ENCODE results near the gene CCS. TPM values are rescaled to one million over a fixed set of nuclear protein-coding genes. Genes with fewer than 3 reads are reported as not detected.

The CCS gene
- total and polyA plus RNA-seq, 4 donors = 25.7 to 287 (median 38.9) TPM

DNA sequence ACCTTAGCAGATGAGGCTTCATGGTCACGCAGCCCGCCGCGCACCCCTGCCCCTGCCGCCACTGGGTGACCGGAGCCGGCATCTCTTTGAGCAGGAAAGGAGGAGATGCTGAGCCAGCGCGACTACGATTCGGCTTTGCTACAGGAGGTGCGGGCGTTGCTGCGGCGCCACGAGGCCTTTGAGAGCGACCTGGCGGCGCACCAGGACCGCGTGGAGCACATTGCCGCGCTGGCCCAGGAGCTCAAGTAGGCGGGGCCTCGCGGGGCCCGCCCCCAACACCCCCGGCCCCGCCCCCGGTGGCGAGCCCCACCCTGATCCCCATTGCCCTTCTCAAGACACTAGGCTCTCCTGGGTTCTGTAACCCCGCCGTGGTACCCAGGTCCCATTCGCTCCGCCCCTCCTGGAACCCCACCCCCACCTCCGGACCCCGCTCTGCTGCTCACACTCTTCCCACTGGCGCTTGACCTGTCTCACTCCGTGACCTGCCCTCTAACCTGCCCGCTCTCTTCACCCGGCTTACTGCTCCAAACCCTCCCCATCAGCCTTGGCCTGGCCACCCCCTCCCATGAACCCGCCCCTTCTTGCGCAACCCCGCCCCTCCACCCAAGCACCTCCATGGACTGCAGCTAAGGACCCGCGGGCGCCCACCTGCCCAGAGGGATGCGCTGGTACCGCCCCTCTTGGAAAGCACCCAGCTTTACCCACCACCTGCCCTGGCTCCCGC is 33.7 kb upstream of the CCS start:
- H3K9me3 ChIP-seq (ENCODE audit: control insufficient read depth, low read length) = no peaks in the 10 kb centered on the region
- H3K4me3 ChIP-seq (ENCODE audit: low read length in 2 of 2) = no peak overlapping the region
- H3K27ac ChIP-seq (ENCODE audit: low read depth in 1 of 2, low read length in 2 of 2) = no peak overlapping the region
- ATAC-seq (ENCODE audit: low FRiP score) = peak; percentile 31
- intact Hi-C loops (cut with DNase I) = no loop called here
- no peaks in the 10 kb centered on the region for H3K36me3 ChIP-seq (ENCODE audit: control insufficient read depth in 1 of 2, insufficient read depth in 2 of 2, low read length in 1 of 2)
- WGBS, 2 donors = 10 to 14% methylated on average over 35 to 50 of the region's 50 CpGs
- no peaks in the 10 kb centered on the region for H3K4me1 ChIP-seq (ENCODE audit: control insufficient read depth in 1 of 2, insufficient read depth in 2 of 2, low read length in 2 of 2)
- no peak for DNase-seq
- H3K27me3 ChIP-seq (ENCODE audit: control insufficient read depth in 1 of 2, insufficient read depth in 2 of 2, low read length in 1 of 2) = no peaks in the 10 kb centered on the region

DNA sequence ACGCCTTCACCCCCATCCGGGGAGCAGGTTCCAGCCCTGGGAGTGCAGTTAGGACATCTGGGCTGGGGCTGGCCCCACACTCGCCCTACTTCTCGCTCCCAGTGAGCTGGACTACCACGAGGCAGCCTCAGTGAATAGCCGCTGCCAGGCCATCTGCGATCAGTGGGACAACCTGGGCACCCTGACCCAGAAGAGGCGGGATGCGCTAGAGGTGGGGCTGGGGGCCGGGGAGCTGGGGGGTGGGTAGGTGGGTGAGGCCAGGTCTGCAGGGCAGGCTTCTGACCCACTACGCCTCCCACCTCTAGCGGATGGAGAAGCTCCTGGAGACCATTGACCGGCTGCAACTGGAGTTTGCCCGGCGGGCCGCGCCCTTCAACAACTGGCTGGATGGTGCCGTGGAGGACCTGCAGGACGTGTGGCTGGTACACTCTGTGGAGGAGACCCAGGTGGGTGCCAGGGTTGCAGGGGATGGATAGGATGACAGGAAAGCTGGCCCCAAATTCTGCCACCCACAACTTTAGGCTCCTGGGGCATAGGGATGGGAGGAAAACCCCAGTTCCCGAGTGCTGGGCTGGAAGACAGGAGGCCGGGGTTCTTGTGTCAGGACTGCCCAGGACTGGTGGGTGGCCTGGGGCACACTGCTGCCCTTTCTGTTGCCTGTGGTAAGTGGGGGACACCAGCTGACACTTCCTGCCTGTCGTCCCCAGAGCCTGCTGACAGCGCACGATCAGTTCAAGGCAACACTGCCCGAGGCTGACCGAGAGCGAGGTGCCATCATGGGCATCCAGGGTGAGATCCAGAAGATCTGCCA is 32.9 kb upstream of the CCS start:
- Histone ChIP-seq H3K4me1 (ENCODE audit: control insufficient read depth in 1 of 2, insufficient read depth in 2 of 2, low read length in 2 of 2) (no peaks in the 10 kb centered on the region), H3K27ac (ENCODE audit: low read depth in 1 of 2, low read length in 2 of 2) (no peak overlapping the region), H3K9me3 (ENCODE audit: control insufficient read depth, low read length) (no peaks in the 10 kb centered on the region), H3K36me3 (ENCODE audit: control insufficient read depth in 1 of 2, insufficient read depth in 2 of 2, low read length in 1 of 2) (no peaks in the 10 kb centered on the region), H3K27me3 (ENCODE audit: control insufficient read depth in 1 of 2, insufficient read depth in 2 of 2, low read length in 1 of 2) (no peaks in the 10 kb centered on the region), H3K4me3 (ENCODE audit: low read length in 2 of 2) (no peak overlapping the region)
- whole genome bisulfite sequencing, 2 donors = 80 to 81% methylated on average over 24 to 27 of the region's 27 CpGs
- no peak for DNase-seq
- intact Hi-C loops (cut with DNase I) = loop anchor here in 1 of 2 donors (10.0 kb wide), 1 partner anchor 275 kb away; no protein-coding TSS in a partner anchor
- ATAC-seq (ENCODE audit: low FRiP score) = no peak

DNA sequence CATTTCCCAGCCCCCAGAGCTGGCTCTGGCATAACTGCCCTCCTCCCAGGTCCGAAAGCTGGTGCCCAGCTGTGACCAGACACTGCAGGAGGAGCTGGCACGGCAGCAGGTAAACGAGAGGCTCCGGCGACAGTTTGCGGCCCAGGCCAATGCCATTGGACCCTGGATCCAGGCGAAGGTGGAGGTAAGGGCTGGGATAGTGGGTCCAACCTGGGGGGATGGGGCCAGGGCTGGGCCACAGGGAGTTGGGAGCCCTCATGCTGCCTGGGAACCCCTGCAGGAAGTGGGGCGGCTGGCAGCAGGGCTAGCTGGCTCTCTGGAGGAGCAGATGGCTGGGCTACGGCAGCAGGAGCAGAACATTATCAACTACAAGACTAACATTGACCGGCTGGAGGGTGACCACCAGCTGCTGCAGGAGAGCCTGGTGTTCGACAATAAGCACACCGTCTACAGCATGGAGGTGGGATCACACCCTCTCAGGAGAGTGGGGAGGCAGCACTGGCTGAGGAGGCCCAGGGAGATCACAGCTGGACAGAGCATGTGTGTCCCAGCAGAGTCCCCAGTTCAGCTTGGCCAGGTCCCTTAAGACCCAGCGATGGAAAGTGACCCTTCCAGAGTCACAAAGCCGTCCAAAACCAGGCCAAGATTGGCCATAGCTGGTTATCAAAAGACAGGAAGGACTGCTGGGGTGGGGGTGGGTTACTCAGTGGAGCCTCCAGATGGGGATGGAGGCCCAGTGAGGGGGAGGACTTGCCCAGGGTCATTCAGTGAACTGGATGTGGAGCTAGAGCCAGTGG is 31.6 kb upstream of the CCS start:
- intact Hi-C loops (cut with DNase I) = loop anchor here in 1 of 2 donors (10.0 kb wide), 1 partner anchor 273 kb away; no protein-coding TSS in a partner anchor
- no peaks in the 10 kb centered on the region for H3K36me3 ChIP-seq (ENCODE audit: control insufficient read depth in 1 of 2, insufficient read depth in 2 of 2, low read length in 1 of 2)
- no peak overlapping the region for H3K27ac ChIP-seq (ENCODE audit: low read depth in 1 of 2, low read length in 2 of 2)
- H3K9me3 ChIP-seq (ENCODE audit: control insufficient read depth, low read length) = no peaks in the 10 kb centered on the region
- H3K4me3 ChIP-seq (ENCODE audit: low read length in 2 of 2) = no peak overlapping the region
- H3K4me1 ChIP-seq (ENCODE audit: control insufficient read depth in 1 of 2, insufficient read depth in 2 of 2, low read length in 2 of 2) = no peaks in the 10 kb centered on the region
- DNase-seq (no peak), ATAC-seq (ENCODE audit: low FRiP score) (no peak)
- H3K27me3 ChIP-seq (ENCODE audit: control insufficient read depth in 1 of 2, insufficient read depth in 2 of 2, low read length in 1 of 2) = no peaks in the 10 kb centered on the region
- 80 to 83% methylated on average over 14 of the region's 14 CpGs for WGBS, 2 donors

DNA sequence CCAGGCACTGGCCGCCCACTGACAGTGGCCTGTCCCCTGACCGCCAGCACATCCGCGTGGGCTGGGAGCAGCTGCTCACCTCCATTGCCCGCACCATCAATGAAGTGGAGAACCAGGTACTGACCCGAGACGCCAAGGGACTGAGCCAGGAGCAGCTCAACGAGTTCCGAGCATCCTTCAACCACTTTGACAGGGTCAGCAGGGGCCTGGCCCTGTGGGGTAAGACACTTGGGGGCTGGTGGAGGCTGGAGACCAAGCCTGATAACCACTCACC is 31.1 kb upstream of the CCS start:
- WGBS, 2 donors = 88 to 92% methylated on average over 9 of the region's 9 CpGs
- ATAC-seq (ENCODE audit: low FRiP score) = no peak
- intact Hi-C loops (cut with DNase I) = loop anchor here in 1 of 2 donors (10.0 kb wide), 1 partner anchor 273 kb away; no protein-coding TSS in a partner anchor

DNA sequence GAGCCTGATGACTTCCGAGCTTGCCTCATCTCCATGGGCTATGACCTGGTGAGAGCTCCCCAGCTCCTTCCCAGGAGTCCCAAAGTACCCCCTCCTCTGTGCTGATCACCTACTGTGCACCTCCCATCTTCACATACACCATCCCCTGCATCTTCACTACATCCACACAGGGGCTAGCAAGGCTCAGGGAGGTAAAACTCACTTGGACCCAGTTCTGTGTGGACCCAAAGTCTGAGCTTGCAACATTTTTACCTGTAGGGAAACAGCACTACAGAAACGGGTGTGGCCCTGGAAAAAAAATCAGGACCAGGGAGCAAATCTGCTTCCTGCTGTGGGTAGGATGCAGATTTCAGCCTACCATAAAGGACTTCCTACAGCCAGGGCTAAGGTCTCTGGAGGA is 30.7 kb upstream of the CCS start:
- WGBS, 2 donors = 81 to 95% methylated on average over 2 of the region's 2 CpGs
- no peaks in the 10 kb centered on the region for H3K27me3 ChIP-seq (ENCODE audit: control insufficient read depth in 1 of 2, insufficient read depth in 2 of 2, low read length in 1 of 2)
- ATAC-seq (ENCODE audit: low FRiP score) (no peak), DNase-seq (no peak)
- no peaks in the 10 kb centered on the region for H3K9me3 ChIP-seq (ENCODE audit: control insufficient read depth, low read length)
- H3K4me3 ChIP-seq (ENCODE audit: low read length in 2 of 2) = no peak overlapping the region
- intact Hi-C loops (cut with DNase I) = loop anchor here in 1 of 2 donors (10.0 kb wide), 1 partner anchor 273 kb away; no protein-coding TSS in a partner anchor
- H3K4me1 ChIP-seq (ENCODE audit: control insufficient read depth in 1 of 2, insufficient read depth in 2 of 2, low read length in 2 of 2) = no peaks in the 10 kb centered on the region
- no peak overlapping the region for H3K27ac ChIP-seq (ENCODE audit: low read depth in 1 of 2, low read length in 2 of 2)
- no peaks in the 10 kb centered on the region for H3K36me3 ChIP-seq (ENCODE audit: control insufficient read depth in 1 of 2, insufficient read depth in 2 of 2, low read length in 1 of 2)

More for the DNA sequence above, 31.1 kb upstream of the CCS start:
- Histone ChIP-seq H3K36me3 (ENCODE audit: control insufficient read depth in 1 of 2, insufficient read depth in 2 of 2, low read length in 1 of 2) (no peaks in the 10 kb centered on the region), H3K4me1 (ENCODE audit: control insufficient read depth in 1 of 2, insufficient read depth in 2 of 2, low read length in 2 of 2) (no peaks in the 10 kb centered on the region), H3K27me3 (ENCODE audit: control insufficient read depth in 1 of 2, insufficient read depth in 2 of 2, low read length in 1 of 2) (no peaks in the 10 kb centered on the region), H3K9me3 (ENCODE audit: control insufficient read depth, low read length) (no peaks in the 10 kb centered on the region), H3K27ac (ENCODE audit: low read depth in 1 of 2, low read length in 2 of 2) (no peak overlapping the region), H3K4me3 (ENCODE audit: low read length in 2 of 2) (no peak overlapping the region)
- no peak for DNase-seq

DNA sequence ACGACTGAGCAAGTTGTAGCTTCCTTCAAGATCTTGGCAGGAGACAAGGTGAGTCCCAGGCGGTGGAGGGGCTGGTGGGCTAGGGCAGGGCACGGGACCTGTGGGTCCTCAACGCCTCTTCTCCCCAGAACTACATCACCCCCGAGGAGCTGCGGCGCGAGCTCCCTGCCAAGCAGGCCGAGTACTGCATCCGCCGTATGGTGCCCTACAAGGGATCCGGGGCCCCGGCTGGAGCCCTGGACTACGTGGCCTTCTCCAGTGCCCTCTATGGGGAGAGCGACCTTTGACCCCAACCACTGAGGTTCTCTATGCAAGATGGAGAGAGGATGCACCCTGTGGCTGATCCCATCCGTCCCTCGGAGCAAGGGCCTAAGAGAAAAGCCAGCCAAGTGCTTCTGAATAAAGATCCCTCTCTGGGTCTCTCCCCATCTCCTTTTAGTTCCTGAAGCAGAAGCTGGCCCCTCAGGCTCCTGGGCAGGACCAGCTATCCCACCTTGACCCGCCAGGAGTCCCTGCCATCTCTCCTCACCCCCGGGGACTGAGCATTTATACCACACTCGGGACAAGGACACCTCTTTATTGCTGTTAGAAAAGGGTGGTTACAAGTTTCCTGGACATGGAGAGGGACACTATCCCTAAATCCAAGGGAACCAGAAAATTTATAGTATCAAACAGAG is 29.9 kb upstream of the CCS start:
- no peak overlapping the region for H3K27ac ChIP-seq (ENCODE audit: low read depth in 1 of 2, low read length in 2 of 2)
- H3K36me3 ChIP-seq (ENCODE audit: control insufficient read depth in 1 of 2, insufficient read depth in 2 of 2, low read length in 1 of 2) = no peaks in the 10 kb centered on the region
- intact Hi-C loops (cut with DNase I) = loop anchor here in 1 of 2 donors (10.0 kb wide), 1 partner anchor 272 kb away; no protein-coding TSS in a partner anchor
- DNase-seq (peak in 1 of 2 donors; percentile 70), ATAC-seq (ENCODE audit: low FRiP score) (no peak)
- H3K4me3 ChIP-seq (ENCODE audit: low read length in 2 of 2) = no peak overlapping the region
- H3K27me3 ChIP-seq (ENCODE audit: control insufficient read depth in 1 of 2, insufficient read depth in 2 of 2, low read length in 1 of 2) = no peaks in the 10 kb centered on the region
- no peaks in the 10 kb centered on the region for H3K9me3 ChIP-seq (ENCODE audit: control insufficient read depth, low read length)
- 89 to 91% methylated on average over 17 to 20 of the region's 20 CpGs for WGBS, 2 donors
- no peaks in the 10 kb centered on the region for H3K4me1 ChIP-seq (ENCODE audit: control insufficient read depth in 1 of 2, insufficient read depth in 2 of 2, low read length in 2 of 2)

DNA sequence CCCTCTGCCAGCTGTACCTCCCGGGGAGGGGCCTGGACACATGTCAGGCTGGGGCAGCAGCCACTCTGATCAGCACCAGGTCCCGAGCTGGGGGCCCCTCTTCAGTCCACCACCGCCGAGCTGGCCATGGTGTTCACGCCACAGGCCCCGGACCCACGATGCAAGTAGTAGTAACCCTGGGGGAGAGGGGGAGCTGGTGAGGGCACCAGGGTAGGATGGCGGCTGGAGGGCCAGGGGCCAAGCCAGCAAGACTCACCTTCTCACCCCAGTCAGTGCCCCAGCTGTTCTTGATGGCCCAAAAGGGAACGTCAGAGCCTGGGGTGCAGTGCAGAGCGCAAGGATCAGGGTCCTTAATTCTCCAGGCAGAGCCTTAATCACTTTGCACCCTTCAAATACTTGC is 29.2 kb upstream of the CCS start:
- no peak for ATAC-seq (ENCODE audit: low FRiP score)
- H3K4me3 ChIP-seq (ENCODE audit: low read length in 2 of 2) = no peak overlapping the region
- 91 to 96% methylated on average over 10 of the region's 10 CpGs for WGBS, 2 donors
- no peaks in the 10 kb centered on the region for H3K27me3 ChIP-seq (ENCODE audit: control insufficient read depth in 1 of 2, insufficient read depth in 2 of 2, low read length in 1 of 2)
- DNase-seq = peak in 1 of 2 donors; percentile 55
- intact Hi-C loops (cut with DNase I) = loop anchor here in 1 of 2 donors (10.0 kb wide), 1 partner anchor 271 kb away; no protein-coding TSS in a partner anchor
- no peaks in the 10 kb centered on the region for H3K4me1 ChIP-seq (ENCODE audit: control insufficient read depth in 1 of 2, insufficient read depth in 2 of 2, low read length in 2 of 2)
- no peaks in the 10 kb centered on the region for H3K9me3 ChIP-seq (ENCODE audit: control insufficient read depth, low read length)
- H3K36me3 ChIP-seq (ENCODE audit: control insufficient read depth in 1 of 2, insufficient read depth in 2 of 2, low read length in 1 of 2) = no peaks in the 10 kb centered on the region
- no peak overlapping the region for H3K27ac ChIP-seq (ENCODE audit: low read depth in 1 of 2, low read length in 2 of 2)

DNA sequence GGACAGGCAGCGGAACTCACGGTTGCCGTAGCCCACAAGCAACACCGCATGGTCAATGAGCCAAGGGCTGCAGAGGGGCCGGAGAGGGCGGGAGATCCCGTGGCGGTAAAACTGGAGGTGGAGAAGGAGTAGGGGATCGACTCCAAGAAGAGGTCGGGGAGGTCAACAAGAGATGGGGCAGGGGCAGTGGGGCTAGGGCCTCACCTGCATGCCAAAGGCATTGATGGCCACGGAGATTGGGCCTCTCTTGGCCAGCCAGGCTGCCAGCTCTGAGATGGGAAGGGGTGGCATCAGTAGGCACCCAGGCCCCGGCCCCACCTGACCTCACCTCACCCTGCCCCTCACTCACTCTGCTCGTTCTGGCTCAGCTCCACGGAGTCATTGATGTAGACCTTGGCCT is 28.4 kb upstream of the CCS start:
- H3K36me3 ChIP-seq (ENCODE audit: control insufficient read depth in 1 of 2, insufficient read depth in 2 of 2, low read length in 1 of 2) = no peaks in the 10 kb centered on the region
- 91 to 92% methylated on average over 14 of the region's 14 CpGs for WGBS, 2 donors

More for the DNA sequence above, 28.4 kb upstream of the CCS start:
- H3K4me1 ChIP-seq (ENCODE audit: control insufficient read depth in 1 of 2, insufficient read depth in 2 of 2, low read length in 2 of 2) = no peaks in the 10 kb centered on the region
- H3K4me3 ChIP-seq (ENCODE audit: low read length in 2 of 2) = no peak overlapping the region
- DNase-seq = peak in 1 of 2 donors; percentile 51
- no peaks in the 10 kb centered on the region for H3K27me3 ChIP-seq (ENCODE audit: control insufficient read depth in 1 of 2, insufficient read depth in 2 of 2, low read length in 1 of 2)
- intact Hi-C loops (cut with DNase I) = loop anchor here in 1 of 2 donors (10.0 kb wide), 1 partner anchor 270 kb away; no protein-coding TSS in a partner anchor
- H3K27ac ChIP-seq (ENCODE audit: low read depth in 1 of 2, low read length in 2 of 2) = no peak overlapping the region
- H3K9me3 ChIP-seq (ENCODE audit: control insufficient read depth, low read length) = no peaks in the 10 kb centered on the region
- ATAC-seq (ENCODE audit: low FRiP score) = no peak

Measured in aorta (tissue), 5 donors.